Sigmoid colon (tissue), 4 donors: ENCODE results near the gene CANT1.

ENCODE experiments used
- EP300 ChIP-seq, 4 donors: sonication (generic); formaldehyde crosslinking; IDR thresholded peaks; one replicate each; pipeline ENCODE4 v1.6.1; 2017; ENCODE audit warnings: antibody characterized with exemption in 4 of 4
- POLR2A ChIP-seq, 2 donors: fragments of 450-650 bp; IDR thresholded peaks; one replicate each; pipeline ENCODE4 v1.6.1; 2016; ENCODE audit warnings: antibody characterized with exemption in 2 of 2, mild to moderate bottlenecking in 2 of 2, moderate library complexity in 2 of 2
- TF ChIP-seq, protein P1 (sequence below), 4 experiments: fragments of 450-650 bp in 3 of 4; fragments of 200-600 bp in 1 of 4; IDR thresholded peaks; one replicate each; pipeline ENCODE4 v1.5.1; 2016 to 2019; ENCODE audit warnings: antibody characterized with exemption in 4 of 4, mild to moderate bottlenecking in 3 of 4, moderate library complexity in 2 of 4

DNA sequence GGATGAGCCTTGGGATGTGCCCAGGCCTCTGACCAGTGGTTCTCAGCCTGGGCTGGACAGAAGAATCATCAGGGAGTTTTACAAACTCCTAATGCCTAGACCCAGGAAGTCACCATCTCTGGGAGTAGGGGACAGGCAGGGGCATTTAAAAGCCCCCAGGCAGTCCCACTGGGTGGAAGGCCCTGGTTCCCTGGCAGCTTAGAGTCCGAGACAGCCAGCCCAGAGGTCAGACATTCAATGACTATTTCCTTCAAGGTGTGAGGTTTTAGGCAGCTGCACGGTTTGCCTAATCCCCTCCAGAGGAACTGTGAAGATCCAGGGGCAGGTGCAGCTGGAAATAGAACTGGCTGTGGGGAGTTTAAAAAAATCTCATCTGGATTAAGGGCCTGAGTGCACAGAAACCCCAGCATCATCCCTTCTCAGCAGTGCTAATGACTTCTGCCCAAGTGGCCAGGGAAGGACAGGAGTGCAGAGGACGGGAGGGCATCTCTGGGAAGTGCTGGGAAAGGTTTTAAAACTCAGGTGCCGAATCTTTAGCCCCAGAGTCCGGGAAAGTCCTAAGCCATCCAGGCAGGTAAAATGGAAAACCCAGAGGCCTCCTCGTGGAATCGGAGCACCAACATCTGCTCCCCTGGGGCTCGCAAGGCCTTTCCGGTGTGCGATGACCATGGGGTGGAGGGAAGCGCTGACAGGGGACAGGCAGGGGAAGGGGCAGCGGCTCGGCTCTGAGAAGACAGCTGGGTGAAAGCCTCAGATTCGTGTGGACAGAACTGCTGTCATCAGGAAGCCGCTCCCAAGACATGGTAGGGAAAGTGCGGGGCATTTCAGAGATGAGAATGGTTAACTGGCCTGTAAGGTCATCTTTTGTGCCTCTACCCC, 28.3 kb downstream of the CANT1 start:
- TF ChIP-seq POLR2A (IDR thresholded peaks at IDR 0.05) (no peak), EP300 (IDR thresholded peaks at IDR 0.05) (no peak)
- TF ChIP-seq, protein P1, sequence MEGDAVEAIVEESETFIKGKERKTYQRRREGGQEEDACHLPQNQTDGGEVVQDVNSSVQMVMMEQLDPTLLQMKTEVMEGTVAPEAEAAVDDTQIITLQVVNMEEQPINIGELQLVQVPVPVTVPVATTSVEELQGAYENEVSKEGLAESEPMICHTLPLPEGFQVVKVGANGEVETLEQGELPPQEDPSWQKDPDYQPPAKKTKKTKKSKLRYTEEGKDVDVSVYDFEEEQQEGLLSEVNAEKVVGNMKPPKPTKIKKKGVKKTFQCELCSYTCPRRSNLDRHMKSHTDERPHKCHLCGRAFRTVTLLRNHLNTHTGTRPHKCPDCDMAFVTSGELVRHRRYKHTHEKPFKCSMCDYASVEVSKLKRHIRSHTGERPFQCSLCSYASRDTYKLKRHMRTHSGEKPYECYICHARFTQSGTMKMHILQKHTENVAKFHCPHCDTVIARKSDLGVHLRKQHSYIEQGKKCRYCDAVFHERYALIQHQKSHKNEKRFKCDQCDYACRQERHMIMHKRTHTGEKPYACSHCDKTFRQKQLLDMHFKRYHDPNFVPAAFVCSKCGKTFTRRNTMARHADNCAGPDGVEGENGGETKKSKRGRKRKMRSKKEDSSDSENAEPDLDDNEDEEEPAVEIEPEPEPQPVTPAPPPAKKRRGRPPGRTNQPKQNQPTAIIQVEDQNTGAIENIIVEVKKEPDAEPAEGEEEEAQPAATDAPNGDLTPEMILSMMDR (IDR thresholded peaks at IDR 0.05), result no peak
